Body of pancreas (tissue), 4 donors: ENCODE data around the gene NEDD4L.

ENCODE experiments used
- CTCF ChIP-seq, 7 experiments: fragments of 450-650 bp in 4 of 7; fragments of 200-600 bp in 3 of 7; sonication (generic) in 3 of 7; IDR thresholded peaks; one replicate each; pipeline ENCODE4 v1.5.1; 2016 to 2019; ENCODE audit warnings: antibody characterized with exemption in 7 of 7
- POLR2A ChIP-seq, 3 donors: fragments of 450-650 bp; IDR thresholded peaks; one replicate each; pipeline ENCODE4 v1.6.1; 2016; ENCODE audit warnings: antibody characterized with exemption in 3 of 3, mild to moderate bottlenecking in 2 of 3

DNA sequence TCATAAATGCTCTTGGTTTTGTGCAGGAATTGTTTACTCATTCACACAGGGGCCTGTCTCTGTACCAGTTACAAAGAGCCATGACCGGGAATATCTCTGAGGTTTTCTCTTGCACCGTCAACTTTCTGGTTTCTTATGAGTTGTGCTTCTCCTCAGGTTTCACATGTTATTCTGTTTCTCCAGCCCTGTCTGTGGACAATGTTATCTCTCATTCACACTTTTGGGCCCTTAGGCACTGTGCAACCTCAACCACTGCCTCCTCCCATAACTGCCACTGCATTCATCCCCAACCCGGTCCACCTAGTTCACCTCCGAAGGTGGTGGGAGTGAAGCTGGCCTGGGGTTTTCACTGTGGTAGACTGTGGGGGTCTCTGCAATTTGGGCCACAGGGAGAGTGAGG is 22.5 kb upstream of the NEDD4L start:
- TF ChIP-seq CTCF (IDR thresholded peaks at IDR 0.05) (no peak), POLR2A (IDR thresholded peaks at IDR 0.05) (no peak)
